Ammon's horn (tissue), 1 donor: Measurements from ENCODE around the gene ENO3.

ENCODE experiments used
- DNase-seq: peaks from one replicate; pipeline ENCODE4 v3.0.0-alpha.2; 2016; ENCODE audit warnings: low spot score

ENO3 gene

GRCh38 chr17:4973256-4974114 lies 22.6 kb downstream of the ENO3 start:
- DNase-seq, result no peak

- DNase-seq, result no peak
Observed at GRCh38 chr17:4974115-4974670, 23.3 kb downstream of the ENO3 start.

DNA sequence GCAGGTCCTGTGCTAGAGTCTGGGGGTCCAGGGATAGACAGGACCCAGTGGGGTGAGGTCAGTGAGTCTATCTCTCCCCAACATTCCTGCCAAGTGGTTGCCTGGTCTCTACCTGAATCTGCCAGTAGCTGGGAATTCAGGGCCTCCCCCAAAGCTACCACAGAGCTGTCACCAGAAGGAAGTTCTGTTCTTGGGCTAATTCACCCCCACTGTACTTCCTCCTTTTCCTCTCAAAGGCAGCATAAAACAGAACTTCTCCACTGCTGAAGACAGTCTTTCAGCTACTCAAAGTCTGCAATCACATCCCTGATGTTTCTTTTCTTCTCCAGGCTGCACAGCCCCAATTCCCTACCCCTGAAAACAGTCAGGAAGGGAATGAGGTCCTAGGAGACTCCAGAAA lies 27.8 kb downstream of the ENO3 start:
- DNase-seq, result peak; percentile 53

- DNase-seq, result peak; percentile 51
Observed at GRCh38 chr17:4980644-4981216, 29.8 kb downstream of the ENO3 start.

- DNase-seq, result no peak
Observed at GRCh38 chr17:4982305-4982704, 31.4 kb downstream of the ENO3 start.

- no peak for DNase-seq
Observed at GRCh38 chr17:4986403-4986802, 35.5 kb downstream of the ENO3 start.

GRCh38 chr17:4986951-4987766 lies 36.2 kb downstream of the ENO3 start, which contains the start of gene CAMTA2:
Gene CAMTA2, minus strand, starts transcription at chr17:4987675. Its CDS starts 1,453 bp downstream, at chr17:4986222.
- DNase-seq, result peak; percentile 93

DNA sequence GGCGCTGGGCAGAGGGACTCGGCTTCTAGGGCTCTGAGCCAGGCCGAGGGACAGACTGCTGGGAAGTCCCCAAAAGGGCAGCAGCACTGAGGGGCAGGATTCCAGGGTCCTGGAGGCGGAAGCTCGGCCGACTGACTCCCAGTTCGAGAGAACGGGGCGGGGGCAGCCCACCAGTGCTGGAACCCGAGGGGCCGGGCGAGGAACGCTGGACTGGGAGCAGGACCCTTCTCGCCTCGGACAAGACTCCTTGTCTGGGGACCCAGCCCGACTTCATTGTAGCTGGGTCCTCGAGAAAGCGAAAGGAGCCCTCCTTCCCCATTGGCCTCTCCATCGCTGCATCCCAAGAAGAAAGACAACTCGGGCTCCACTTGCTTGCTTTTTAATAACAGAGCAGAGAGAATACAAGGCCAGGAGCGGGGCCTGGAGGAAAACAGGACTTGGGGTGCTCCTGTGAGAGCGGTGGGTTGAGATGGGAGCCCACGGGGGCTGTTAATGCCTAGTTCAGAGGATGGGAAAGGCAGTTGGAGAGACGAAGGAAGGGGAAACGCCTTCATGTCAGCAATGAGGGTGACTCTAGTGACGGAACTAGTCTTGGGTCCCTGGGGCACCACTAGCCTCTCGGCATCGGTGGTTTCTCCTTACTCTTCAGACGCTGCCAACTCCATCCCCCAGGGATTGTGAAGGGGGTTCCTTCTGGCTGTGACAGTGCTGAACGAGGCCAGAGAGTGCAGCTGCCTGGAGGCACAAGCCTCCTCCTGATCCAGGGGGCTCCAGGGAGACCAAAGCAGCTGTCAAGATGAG lies 37.0 kb downstream of the ENO3 start:
- no peak for DNase-seq

DNA sequence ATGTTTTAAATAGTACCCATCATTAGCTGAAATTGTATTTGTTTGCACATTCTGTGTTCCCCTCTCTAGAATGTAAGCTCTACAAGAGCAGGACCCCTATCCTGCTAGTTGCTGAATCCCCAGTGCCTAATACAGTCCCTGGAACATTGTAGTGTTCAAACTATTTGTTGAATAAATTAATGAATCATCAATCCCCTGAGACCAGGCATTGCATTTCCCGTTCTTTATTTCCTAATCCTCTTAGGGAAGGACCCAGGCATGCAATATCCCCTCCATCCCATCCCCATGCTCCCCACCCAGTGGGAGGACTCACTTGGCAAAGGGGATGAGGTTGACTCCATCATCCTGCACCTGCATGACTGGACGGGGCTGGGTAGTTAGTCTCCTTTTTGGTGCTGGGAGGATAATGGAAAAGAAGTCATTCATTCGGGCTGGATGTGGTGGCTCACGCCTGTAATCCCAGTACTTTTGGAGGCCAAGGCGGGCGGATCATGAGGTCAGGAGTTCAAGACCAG lies 43.2 kb downstream of the ENO3 start:
- no peak for DNase-seq

DNA sequence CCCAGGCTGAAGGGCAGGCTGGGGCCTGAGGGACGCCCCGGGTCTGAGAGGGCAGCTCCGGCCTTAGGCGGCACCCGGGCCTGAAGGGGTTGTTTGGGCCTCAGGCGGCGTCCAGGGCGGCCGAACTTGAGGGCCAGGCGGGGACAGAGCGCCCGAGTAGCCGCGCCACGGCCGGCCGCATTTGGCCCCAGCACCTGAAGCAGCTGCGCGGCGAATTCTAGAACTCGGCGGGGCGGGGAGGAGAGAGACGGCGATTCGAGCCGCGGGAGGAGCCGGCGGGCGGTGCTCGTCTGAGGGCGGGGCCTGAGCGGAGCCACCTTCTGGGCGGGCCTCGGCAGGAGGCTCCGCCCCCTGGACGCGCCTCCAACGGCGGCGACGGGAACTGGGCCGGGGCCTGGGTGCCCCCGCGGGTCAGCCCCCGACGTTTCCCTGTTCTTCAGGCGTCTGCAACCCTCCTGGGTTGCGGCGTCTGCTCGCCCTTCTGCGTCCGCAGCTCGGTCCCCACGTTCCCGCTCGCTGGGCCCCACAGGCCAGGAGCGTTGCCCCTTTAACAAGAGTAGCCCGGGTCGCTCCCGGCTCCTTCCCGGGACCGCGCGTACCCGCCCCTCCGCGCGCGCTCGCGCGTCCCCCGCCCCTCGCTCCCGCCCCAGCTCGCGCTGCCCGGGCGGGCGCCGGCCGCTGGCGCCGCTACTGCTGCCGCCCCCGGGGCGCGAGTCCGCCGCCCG lies 46.5 kb downstream of the ENO3 start, which contains the start of the genes INCA1 and KIF1C:
Gene INCA1 (minus strand): TSS at position 221 of the 725 bp plus-strand sequence. CDS start 3,085 bp downstream, outside the sequence.
Gene KIF1C (plus strand): TSS at position 649 of the 725 bp plus-strand sequence. CDS start 2,297 bp downstream, outside the sequence.
- DNase-seq, result peak; percentile 96

DNA sequence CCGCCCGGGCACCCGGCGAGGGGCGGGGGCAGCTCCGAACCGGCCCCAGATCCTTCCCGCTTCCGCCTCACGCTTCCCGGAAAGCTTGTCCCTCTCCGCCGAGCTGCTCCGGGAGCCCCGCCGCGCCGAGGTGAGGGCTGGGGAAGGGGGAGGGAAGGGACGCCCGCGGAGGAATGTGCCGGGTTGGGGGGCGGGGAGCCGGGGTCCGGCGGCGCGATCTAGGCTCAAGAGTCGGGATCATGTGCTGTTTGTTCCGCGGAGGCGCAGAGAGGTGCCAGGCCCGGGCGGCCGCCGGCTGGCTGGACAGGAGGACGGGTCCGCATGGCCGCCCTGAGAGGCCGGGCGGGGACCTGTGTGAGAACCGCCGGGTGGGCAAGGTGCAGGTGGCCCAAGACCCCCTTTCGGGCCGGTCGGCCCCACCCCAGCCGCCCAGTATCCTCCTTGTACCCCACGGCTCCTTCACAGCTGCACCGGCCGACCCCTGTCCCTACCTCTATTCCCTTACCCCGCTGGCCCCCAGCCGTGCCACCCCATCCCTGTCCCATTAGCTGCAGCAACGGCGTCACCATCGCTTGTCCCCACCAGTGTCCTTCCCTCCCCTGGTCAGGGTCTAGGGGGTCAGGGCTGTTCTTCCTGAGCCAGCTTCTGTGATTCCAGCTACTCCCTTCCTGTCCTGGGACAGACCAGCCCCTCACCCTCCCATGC lies 47.3 kb downstream of the ENO3 start:
- no peak for DNase-seq

DNA sequence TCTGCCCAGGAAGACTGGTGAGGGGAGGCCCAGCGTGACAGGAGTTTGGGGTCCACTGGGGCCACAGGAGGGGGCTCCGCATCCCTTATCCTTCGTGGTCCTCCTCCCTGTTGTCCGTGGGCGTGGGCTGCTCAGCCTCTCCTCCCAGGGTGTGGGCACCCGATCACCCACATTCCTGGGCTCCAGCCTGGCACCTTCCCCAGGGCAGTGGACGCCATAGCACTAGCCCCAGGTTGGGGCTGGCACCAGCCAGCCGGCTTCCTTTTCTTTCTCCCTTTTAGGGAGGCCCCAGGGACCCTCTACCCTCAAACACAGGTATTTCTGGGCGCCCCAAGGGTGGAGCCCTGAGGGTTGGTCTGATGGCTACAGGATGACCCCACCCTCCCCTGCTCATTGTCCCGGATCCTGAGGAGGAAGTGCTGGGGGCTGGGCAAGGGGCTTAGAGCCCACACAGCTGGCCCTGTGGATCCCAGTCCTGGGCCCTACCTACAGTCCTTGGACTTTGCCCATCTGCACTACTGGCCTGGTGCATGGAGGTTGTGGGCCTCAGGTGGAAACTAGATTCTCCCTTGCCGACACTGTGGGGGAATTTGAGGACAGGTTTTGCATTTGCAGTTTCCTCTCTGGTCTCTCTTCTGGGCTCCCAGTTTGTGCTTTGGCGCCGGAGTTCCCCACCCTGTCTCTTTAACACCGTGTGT lies 48.0 kb downstream of the ENO3 start:
- no peak for DNase-seq

DNA sequence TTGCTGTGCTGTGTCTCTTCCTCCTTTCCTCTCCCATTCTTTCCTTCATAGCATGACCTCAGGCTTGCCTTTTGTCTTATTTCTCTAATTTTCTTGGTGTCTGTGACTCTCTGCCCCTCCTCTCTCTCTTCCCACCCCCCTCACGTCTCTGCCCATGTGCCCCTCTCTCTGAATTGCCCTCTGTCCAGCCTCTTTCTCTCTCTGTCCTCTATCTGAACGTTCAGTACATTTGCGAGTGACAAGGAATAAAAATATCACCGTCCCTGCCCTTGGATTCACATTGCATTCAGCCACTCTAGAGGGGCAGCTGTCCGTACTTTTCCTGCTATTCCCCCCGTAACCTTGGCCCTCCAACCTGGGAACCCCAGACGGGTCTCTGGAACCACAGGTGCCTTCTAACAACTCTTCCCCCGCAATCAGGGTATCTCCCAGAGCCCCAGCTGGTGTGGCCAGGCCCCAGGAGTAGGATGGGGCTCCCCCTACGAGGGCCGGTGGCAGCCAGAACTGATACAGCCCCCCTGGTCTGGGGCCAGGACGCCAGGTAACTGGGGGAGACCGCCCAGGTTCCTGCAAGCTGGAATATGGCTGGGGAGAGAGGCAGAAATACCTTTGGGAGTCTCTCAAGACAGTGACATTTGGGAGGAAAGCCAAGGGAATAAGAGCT lies 48.6 kb downstream of the ENO3 start:
- DNase-seq, result no peak

- no peak for DNase-seq
Observed at GRCh38 chr17:5000237-5000639, 49.3 kb downstream of the ENO3 start.

GRCh38 chr17:5002121-5002788 lies 51.3 kb downstream of the ENO3 start:
- DNase-seq, result no peak

GRCh38 chr17:5003214-5003867 lies 52.4 kb downstream of the ENO3 start:
- DNase-seq, result no peak
